HepG2 (cell line): ENCODE data around the gene PAK2. TPM values are rescaled to one million over a fixed set of nuclear protein-coding genes. Genes with fewer than 3 reads are reported as not detected.

Experiments
- CHCHD3 ChIP-seq: sonication (generic); formaldehyde crosslinking; IDR thresholded peaks from 2 replicates; pipeline ENCODE4 v1.8.0; 2022; ENCODE audit warnings: mild to moderate bottlenecking, missing genetic modification reagents, moderate library complexity
- HIC2 ChIP-seq: sonication (generic); formaldehyde crosslinking; IDR thresholded peaks from 2 replicates; pipeline ENCODE4 v1.9.0; 2022; ENCODE audit warnings: low read depth, missing genetic modification reagents
- HMG20B ChIP-seq: conservative IDR thresholded peaks from 2 replicates; pipeline ENCODE4 v1.6.1; 2016; ENCODE audit warnings: missing genetic modification reagents, missing compliant biosample characterization
- HNF1B ChIP-seq: sonication (generic); formaldehyde crosslinking; IDR thresholded peaks from 2 replicates; pipeline ENCODE4 v1.5.1; 2020; ENCODE audit warnings: mild to moderate bottlenecking, moderate library complexity, missing genetic modification reagents
- MIER2 ChIP-seq: IDR thresholded peaks from 2 replicates; pipeline ENCODE4 v1.6.1; 2016; ENCODE audit warnings: missing biosample characterization, missing genetic modification reagents
- SKI ChIP-seq: fragments of 450-650 bp; IDR thresholded peaks from one replicate; pipeline ENCODE4 v1.6.1; 2018; ENCODE audit warnings: mild to moderate bottlenecking; ENCODE audit not compliant: partially characterized antibody
- ZBTB25 ChIP-seq: IDR thresholded peaks from 2 replicates; pipeline ENCODE4 v1.6.1; 2018; ENCODE audit warnings: missing genetic modification reagents
- ZGPAT ChIP-seq: IDR thresholded peaks from 2 replicates; pipeline ENCODE4 v1.6.1; 2016; ENCODE audit warnings: mild to moderate bottlenecking
- ZNF124 ChIP-seq: sonication (generic); formaldehyde crosslinking; IDR thresholded peaks from 2 replicates; pipeline ENCODE4 v1.4.0; 2020; ENCODE audit warnings: missing genetic modification reagents
- ZNF337 ChIP-seq: sonication (generic); formaldehyde crosslinking; IDR thresholded peaks from 2 replicates; pipeline ENCODE4 v1.5.1; 2020; ENCODE audit warnings: missing genetic modification reagents, low read depth, mild to moderate bottlenecking, borderline replicate concordance
- ZNF414 ChIP-seq: sonication (generic); formaldehyde crosslinking; IDR thresholded peaks from 2 replicates; pipeline ENCODE4 v1.5.0; 2020; ENCODE audit warnings: missing genetic modification reagents
- ZNF451 ChIP-seq: sonication (generic); formaldehyde crosslinking; IDR thresholded peaks from 2 replicates; pipeline ENCODE4 v1.5.0; 2020; ENCODE audit warnings: mild to moderate bottlenecking, missing genetic modification reagents
- ZNF468 ChIP-seq: sonication (generic); formaldehyde crosslinking; IDR thresholded peaks from 2 replicates; pipeline ENCODE4 v1.8.0; 2022; ENCODE audit warnings: mild to moderate bottlenecking, moderate library complexity, missing genetic modification reagents
- ZNF510 ChIP-seq: sonication (generic); formaldehyde crosslinking; IDR thresholded peaks from 2 replicates; pipeline ENCODE4 v1.4.0; 2020; ENCODE audit warnings: low read depth, mild to moderate bottlenecking, missing genetic modification reagents
- ZNF891 ChIP-seq: sonication (generic); formaldehyde crosslinking; IDR thresholded peaks from 2 replicates; pipeline ENCODE4 v1.5.0; 2020; ENCODE audit warnings: mild to moderate bottlenecking, missing genetic modification reagents
- polyA plus RNA-seq, 8 experiments: library from polyadenylated mRNA; depleted of rRNA in 3 of 8; stranded (reverse) in 7 of 8; unstranded in 1 of 8; fragments of >200 nt; fragmentation: Illumina TruSeq in 4 of 8; extraction: Trizol in 4 of 8; gene quantifications; 2 replicates each; pipeline versions ENCODE4 v1.2.1 to v1.2.3, GENCODE V29; 2011 to 2016; ENCODE audit warnings: low read depth in 4 of 8, missing spikeins in 1 of 8, mixed read lengths in 1 of 8; ENCODE audit not compliant: insufficient read depth in 1 of 8
- total RNA-seq, 5 experiments: library from RNA; depleted of rRNA; stranded (reverse); fragments of >200 nt; fragmentation: Illumina TruSeq; extraction: Trizol; gene quantifications; 2 replicates each; pipeline ENCODE4 v1.2.3, GENCODE V29; 2016; ENCODE audit warnings: low read depth in 1 of 5
- TF ChIP-seq, protein P1 (sequence below): sonication (generic); formaldehyde crosslinking; IDR thresholded peaks from 2 replicates; pipeline ENCODE4 v1.5.0; 2020; ENCODE audit warnings: mild to moderate bottlenecking, missing genetic modification reagents
- TF ChIP-seq, protein P2 (sequence below): sonication (generic); formaldehyde crosslinking; IDR thresholded peaks from 2 replicates; pipeline ENCODE4 v1.5.0; 2020; ENCODE audit warnings: mild to moderate bottlenecking, low read depth, missing genetic modification reagents, borderline replicate concordance
- TF ChIP-seq, protein P3 (sequence below): sonication (generic); formaldehyde crosslinking; IDR thresholded peaks from 2 replicates; pipeline ENCODE4 v1.5.0; 2020; ENCODE audit warnings: missing genetic modification reagents

Gene PAK2
- total and polyA plus RNA-seq, 2 of the 13 experiments (the other 11 are each of a cell fraction or from before 2014, with no cell fraction given) = 23.0 to 24.7 TPM

- TF ChIP-seq ZNF337 (CRISPR knock-in tag) (peak; percentile 26; the same call in 1 of the 2 replicates), ZNF468 (CRISPR knock-in tag) (no peak), SKI (peak; percentile 27), HIC2 (CRISPR knock-in tag) (no peak), ZNF451 (CRISPR knock-in tag) (no peak), ZNF891 (CRISPR knock-in tag) (no peak), ZNF510 (CRISPR knock-in tag) (no peak), ZNF414 (CRISPR knock-in tag) (0 out of 2 replicates have a peak, but pooled peaks have one; percentile 49), ZBTB25 (CRISPR knock-in tag) (peak; percentile 31; the same call in 1 of the 2 replicates), HMG20B (CRISPR knock-in tag) (no peak), MIER2 (CRISPR knock-in tag) (no peak), CHCHD3 (CRISPR knock-in tag) (peak; percentile 32; the same call in 1 of the 2 replicates), ZGPAT (CRISPR knock-in tag) (no peak; the same call in 1 of the 2 replicates), HNF1B (no peak), ZNF124 (peak; percentile 47; the same call in 1 of the 2 replicates)
- TF ChIP-seq, protein P1, sequence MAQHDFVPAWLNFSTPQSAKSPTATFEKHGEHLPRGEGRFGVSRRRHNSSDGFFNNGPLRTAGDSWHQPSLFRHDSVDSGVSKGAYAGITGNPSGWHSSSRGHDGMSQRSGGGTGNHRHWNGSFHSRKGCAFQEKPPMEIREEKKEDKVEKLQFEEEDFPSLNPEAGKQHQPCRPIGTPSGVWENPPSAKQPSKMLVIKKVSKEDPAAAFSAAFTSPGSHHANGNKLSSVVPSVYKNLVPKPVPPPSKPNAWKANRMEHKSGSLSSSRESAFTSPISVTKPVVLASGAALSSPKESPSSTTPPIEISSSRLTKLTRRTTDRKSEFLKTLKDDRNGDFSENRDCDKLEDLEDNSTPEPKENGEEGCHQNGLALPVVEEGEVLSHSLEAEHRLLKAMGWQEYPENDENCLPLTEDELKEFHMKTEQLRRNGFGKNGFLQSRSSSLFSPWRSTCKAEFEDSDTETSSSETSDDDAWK (CRISPR knock-in tag) = no peak
- TF ChIP-seq, protein P2, sequence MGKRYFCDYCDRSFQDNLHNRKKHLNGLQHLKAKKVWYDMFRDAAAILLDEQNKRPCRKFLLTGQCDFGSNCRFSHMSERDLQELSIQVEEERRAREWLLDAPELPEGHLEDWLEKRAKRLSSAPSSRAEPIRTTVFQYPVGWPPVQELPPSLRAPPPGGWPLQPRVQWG (CRISPR knock-in tag) = no peak
- TF ChIP-seq, protein P3, sequence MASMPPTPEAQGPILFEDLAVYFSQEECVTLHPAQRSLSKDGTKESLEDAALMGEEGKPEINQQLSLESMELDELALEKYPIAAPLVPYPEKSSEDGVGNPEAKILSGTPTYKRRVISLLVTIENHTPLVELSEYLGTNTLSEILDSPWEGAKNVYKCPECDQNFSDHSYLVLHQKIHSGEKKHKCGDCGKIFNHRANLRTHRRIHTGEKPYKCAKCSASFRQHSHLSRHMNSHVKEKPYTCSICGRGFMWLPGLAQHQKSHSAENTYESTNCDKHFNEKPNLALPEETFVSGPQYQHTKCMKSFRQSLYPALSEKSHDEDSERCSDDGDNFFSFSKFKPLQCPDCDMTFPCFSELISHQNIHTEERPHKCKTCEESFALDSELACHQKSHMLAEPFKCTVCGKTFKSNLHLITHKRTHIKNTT (CRISPR knock-in tag) = no peak
Observed at GRCh38 chr3:196711838-196712513, 27.7 kb upstream of the PAK2 start, which contains the start of the genes CEP19 and PIGX (continued).
